Activated CD4-positive, alpha-beta T cell treated with anti-CD3 and anti-CD28 coated beads, Interleukin-2, Interleukin-6, amounts not matched to agents 100 ng/mL and 50 ng/mL, durations not matched to agents 16 hours and 8 hours (primary cell): ENCODE data around the gene AAK1.
A peak's percentile ranks its signal among the peaks of the same experiment; 100 is the strongest.
"Not testable (repeated sequence)": the region's sequence is repeated elsewhere in the genome, so short reads cannot be mapped to it uniquely, and the experiment has no call there.

Experiments used
- DNase-seq: peaks from one replicate; pipeline ENCODE4 v3.0.0-alpha.2; 2020

AAK1 gene

DNA sequence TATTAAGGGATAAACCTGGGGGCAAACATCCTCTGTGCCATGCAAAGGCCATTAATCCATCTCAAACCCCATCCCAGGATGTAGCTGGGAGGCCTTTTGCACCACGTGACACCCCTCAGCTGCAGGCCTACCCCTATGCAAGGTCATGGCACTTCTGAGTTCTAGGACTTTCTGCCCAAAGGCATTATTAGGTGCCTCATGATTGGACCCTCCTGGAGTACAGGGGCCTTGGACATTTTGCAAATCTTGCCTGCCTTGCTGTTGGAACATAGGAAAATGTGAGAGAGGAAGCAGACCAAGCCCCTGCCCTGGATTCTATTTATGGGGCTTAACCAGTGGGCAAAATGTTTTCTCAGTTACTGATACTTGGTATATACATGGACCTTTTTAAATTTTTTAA is 162.1 kb downstream of the AAK1 start:
- no peak for DNase-seq

DNA sequence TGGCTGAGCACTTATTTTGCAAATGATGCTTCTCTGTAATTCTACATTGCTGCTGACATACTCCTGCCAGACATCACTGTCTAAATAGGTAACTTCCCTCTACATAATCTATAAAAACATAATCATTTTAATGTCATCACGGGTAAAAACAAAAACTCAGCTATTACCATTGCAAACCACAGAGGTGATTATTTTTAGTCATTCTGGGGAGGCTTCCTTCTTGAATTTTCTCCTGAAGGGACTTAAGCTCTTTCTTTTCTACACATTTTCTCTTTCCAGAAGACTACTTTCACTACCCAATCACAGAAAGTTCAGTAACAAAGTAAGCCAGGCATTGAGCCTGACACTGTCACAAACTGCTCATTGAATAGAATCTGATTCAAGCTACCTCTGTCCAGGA is 165.9 kb downstream of the AAK1 start:
- peak; percentile 28 for DNase-seq

DNA sequence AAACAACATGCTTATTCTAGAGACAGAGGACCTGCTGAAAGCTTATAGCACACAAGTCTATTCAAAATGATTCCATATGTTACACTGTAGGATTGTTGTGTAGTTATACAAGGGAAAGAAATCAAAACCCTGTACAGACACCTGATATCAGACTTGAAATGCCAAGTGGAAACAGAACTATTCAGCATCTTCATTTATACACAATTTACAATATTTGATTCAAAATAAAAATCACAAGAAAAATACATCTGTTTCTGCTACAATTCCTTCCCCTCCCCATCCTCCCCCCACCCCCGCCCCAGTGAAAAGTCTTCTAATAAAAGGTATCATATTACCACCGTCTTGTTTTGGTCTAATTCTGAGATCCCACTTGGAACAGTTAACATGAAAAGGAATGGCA is 168.9 kb downstream of the AAK1 start:
- DNase-seq: no peak

DNA sequence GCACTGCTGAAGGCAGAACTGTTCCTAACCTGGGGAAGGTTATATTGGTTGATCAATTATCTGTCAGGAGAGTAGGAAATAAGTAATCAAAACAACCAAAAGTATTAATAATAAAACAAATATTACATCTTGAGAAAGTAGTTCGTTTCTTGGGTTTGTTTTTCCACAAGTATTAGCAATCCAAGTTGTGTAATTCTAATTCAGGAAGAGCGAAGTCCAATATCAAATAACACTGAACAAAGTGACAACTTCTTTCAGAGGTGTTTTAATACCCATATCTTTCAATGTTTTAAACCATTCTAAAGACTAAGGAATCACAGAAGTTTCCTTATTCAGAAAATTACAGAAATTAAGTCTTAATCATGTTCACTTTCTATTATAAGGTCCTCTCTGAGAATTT is 171.7 kb downstream of the AAK1 start:
- no peak for DNase-seq

DNA sequence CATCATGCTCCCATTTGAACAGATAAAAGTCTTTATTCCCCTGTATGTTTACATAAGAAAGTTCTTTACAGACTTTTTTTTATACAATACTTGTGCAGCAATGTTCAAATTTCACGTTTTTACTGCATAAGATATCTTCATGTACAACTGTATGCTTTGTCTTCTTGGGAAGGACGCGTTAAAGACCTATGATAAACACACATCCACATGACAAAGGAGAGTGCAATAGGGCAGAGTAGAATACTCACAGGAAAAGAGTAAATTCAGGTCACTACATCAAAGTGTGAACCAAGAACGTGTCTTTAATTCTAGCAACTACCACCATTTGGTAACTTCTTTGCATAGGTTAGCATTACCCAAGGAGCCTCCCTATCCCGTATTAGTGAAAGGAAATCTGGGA is 172.6 kb downstream of the AAK1 start:
- no peak for DNase-seq

DNA sequence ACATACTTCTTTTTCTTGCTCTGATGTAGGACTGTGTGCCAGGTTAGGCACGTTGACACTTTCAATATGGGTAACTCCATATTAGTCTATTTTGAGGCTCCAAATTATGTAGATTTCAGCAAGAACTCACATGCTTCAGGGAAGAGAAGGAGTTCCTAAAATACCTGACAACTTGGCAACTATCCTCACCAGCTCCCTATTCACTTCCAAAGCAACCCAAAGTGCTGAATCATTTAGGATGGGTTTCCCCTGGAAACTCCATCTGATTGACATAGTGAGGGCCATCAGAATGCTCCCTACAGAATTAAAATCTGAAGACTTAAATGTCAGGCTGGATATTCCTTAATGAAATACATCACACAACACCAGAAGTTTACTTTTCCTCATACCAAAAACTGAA is 173.8 kb downstream of the AAK1 start:
- no peak for DNase-seq

DNA sequence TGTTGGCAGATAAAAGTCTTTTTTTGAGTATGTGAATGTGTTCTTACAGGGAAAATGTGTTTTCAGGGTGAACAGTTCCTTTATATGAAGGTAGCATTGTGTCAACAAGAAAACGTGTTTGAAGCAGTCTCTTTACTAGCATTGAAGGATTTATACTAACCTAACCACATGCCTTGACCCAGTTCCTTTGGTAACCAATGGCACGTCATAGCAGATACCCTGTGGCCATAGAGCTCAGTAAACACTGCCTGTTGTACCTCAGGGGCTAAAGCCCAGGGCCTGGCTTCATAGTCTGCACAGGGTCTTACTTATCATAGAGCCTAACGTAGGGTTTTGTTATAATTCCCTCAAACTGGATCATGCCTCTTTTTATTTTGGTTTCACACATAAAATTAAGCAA is 174.2 kb downstream of the AAK1 start:
- no peak for DNase-seq

DNA sequence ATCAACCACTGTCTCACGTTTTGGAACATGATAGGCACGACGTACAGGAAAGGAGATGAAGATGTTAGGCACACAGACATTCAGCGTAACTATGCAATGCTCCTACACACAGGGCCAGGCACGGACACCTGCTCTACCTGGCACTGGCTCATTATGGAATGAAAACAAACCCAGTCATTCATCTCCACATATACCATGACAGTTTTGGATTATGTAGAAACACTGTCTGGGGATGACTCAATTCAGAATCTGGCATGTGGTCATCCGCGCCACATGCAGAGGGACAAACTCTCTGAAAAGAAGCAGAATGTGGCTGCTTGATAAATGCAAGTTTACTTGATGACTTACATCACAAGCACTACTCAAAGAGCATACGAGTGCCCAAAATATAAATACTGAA is 176.8 kb downstream of the AAK1 start:
- peak; percentile 37 for DNase-seq

DNA sequence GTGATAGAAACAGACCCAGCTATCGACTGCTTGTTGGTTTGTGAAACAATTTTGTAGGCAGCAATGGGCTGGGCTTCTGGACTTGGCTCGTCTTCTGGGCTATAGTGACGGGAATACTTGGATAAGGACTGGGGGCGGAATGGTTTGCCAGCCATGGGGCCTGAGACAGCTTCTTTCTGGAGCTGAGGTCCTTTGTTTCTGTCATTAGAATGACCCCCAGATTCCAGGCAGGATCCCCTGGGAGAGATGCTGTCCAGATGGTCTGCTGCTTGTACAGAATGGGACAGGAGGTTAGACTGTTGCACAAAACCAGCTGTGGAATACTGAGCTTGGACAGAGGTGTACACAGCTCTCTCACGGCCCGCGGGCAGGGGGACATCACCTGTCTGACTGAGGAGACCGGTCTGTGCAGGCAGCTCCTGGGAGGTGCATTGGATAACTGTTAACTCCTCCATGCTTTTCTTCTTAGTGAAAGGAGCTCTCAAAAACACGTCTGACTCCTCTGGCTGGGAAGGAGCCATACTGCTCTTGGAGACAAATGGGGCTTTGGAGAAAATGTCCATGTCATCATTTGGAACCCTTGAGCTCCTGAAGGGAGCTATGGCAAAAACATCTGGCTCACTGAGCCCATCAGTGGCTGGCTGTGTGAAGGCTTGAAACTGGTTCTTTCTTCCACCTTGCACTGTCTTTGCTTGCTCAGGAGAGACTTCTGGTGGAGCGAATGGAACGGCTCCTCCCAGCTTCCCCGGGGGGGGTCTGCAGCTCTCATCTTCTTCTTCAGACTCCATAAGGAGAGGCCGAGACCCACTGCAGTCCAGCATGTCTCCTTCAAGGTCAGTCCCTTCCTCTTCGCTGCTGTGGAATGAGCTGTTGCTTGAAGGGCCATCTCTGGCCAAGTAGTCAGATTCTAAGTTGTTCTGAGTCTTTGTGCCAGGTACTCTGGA is 177.8 kb downstream of the AAK1 start:
- DNase-seq: no peak

DNA sequence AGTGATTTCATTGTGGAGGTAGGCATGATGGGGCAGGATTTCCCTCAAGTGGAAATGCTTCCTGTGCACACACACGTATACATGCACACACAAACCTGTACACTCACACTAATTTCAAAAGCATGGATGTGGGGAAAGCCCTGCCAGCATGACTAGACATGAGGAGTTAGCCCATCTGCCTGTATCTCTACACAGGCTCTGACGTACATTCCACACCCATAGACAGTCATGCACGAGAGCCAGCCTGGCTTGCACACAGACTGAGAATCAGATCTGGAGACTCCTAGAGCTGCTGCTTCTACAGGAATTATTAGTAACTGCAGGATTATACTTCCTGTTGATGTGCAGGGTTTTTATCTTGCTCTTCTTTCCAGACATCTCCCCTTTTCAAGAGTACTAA is 179.0 kb downstream of the AAK1 start:
- DNase-seq: no peak

DNA sequence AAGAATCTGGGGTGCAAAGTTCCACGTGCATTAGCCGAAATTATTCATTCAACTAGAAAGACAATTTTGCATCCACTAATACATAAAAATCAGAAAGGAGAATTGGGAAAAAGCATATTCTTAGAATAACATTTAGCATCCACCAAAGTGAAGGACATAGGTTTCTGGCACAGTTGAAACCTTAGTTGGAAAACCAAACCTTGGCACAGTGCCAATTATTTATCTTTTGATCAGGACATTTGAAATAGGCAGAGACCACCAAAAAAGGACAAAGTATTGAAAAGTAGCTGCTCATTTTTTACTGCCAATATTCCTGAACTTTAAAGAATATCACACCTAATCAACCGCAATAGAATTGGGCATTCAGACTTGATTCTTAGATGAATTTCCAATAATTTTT is 180.8 kb downstream of the AAK1 start:
- DNase-seq: no peak

DNA sequence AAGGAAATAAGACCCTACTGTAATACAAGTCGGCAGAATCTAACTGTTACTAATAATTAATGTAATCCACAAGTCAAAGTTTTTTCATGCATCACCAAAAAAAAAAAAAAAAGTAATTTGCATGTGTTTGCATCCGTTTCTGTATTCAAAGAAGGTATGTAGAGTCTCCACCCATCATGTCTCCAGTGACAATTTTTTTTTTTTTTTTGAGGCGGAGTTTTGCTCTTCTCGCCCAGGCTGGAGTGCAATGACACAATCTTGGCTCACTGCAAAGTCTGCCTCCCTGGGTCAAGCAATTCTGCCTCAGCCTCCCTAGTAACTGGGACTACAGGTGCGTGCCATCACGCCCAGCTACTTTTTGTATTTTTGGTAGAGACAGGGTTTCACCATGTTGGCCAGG is 182.1 kb downstream of the AAK1 start:
- DNase-seq: no peak

DNA sequence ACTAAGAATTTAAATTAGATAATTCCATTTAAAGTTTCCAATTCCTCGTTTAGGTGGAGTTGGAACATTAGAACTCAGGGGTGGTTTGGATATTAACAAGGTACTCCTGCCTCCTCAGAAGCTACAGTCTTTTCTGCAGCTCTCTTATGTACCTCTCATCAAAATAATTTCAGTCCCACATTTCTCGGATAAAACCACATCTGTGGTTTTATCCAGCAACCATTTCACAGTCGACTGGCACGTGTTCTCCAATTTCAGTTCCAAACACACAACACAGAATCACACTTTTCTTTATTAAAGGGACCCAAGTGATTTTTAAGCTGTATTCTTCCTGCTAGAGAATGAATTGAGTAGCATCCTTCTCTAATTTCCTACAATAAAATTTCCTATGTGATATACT is 183.6 kb downstream of the AAK1 start:
- no peak for DNase-seq

DNA sequence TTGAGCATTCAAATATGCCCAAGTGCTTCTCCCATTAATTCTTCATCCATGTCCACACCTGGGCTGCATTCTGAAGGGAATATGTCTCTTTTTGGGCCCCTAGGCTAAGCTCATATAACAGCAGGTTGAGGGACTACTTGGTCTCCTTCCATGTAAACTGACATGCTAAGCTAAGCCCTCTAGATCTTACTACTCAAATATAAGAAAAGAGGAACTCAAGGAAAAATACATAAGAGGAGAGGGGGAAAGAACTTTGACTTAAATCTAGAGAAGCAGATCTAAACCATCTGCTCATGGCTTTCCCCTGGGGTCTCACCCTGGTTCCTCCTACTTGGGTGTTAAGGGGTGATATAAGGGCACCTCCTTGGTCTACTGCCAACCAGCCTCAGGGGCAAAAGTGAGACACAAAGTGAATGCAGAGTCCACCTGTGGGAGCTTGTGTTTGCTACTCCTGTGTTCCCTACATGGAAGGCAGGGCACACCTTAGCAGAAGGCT is 186.5 kb downstream of the AAK1 start:
- DNase-seq: no peak

DNA sequence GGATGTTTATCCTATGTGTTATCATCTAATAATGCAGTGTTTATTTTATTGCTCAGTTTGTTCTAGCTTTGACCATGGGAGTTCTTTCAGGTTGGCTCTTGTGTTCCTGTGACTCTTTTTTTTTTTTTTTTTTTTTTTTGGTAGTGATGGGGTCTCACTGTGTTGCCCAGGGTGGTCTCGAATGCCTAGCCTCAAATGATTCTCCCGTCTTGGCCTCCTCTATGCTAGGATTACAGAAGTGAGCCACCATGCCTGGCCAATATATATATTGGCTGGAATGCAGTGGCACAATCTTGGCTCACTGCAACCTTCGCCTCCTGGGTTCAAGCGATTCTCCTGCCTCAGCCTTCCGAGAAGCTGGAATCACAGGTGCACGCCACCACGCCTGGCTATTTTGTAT is 187.4 kb downstream of the AAK1 start:
- no peak for DNase-seq

DNA sequence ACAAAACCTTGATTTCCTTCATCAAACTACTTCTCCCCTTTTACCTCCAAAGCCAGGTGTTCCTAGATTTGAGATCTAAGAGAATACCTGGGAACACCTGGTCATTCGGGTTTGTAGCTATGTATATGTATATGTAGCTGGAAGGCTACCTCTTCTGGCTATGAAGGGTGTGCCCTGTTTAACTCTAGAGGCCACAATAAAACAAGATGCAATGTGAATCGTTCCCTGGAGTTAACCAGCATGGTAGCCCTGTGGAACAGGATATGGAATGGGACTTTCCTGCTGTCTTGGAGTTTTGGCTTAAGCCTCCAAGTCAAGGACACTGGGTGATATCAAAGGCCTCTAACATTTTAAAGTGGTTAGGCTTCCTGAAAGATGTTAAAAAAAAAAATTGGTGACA is 188.6 kb downstream of the AAK1 start:
- no peak for DNase-seq

DNA sequence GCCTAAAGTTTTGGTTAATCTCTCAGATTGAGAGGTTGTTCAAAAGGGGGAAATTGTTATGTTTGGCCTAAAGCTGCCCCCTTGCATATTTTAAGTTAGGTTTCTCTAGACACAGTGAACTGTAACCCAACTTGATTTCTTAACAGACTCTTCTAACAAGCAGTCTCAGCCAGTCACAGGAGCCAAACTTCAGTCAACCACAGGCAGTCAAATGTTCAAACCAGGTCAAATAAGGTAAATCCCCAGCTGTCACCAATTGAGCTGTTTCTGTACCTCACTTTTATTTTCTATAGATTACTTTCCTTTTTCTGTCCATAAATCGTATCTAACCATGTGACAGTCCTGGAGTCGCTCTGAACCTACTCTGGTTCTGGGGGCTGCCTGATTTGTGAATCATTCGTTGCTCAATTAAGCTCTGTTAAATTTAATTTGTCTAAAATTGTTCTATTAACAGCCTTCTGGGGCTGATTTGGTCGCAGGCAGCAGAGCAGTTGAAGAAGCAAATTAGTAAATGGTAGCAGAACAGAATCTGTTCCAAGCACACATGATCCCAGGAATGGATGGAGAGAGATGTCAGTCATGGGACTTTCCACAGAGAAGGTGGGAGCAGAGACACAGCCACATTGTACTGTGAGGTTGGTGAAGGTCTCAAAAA is 189.9 kb downstream of the AAK1 start:
- peak; percentile 54 for DNase-seq

DNA sequence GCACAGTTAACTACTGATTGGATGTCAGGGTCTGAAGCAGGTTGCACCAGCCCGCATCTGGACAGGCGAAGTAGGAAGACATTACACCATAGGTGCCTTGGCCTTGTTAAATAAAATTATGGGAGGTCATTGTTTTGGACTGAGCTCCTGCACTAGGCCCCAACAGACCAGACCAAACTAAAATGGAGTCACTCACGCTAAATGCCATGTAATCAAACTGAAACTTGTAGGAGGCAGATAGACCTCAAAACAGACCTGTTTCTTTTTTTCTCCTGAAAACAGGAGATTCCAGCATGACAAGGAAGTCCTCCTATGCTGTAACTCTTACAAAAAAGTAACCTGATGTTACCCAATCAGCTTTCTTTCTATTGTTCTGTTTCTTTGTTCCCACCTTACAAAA is 190.9 kb downstream of the AAK1 start:
- no peak for DNase-seq

DNA sequence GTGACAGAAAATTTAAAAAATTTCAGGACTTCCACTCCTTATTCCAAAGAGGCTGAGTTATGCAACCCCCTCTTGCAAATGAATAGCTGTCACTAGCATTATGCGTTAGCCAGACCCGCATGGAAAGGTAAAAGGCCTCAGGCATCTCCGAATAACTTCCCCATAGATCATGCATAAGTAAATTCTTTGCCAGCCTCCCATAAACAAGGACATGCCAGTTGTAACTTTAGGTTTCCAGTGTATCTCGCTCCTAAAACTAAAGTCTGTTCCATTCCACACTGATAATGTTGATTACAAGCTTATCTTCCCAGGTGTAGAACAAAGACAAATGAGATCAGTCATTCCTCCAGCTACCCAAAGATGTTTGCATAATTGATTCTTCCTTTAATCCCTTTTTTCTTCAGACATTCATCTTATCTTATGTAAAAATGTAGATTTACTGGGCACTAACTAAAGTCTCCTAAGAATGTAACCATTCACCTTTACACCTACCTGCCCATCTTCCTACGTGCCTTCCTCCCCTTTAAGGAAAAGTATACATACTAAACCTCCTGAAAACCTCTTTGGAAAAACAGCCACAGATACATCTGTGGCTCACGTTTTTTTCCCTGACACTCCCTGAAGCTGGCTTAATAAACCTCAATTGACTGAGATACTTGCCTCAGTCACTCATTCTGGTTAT is 192.7 kb downstream of the AAK1 start:
- no peak for DNase-seq

DNA sequence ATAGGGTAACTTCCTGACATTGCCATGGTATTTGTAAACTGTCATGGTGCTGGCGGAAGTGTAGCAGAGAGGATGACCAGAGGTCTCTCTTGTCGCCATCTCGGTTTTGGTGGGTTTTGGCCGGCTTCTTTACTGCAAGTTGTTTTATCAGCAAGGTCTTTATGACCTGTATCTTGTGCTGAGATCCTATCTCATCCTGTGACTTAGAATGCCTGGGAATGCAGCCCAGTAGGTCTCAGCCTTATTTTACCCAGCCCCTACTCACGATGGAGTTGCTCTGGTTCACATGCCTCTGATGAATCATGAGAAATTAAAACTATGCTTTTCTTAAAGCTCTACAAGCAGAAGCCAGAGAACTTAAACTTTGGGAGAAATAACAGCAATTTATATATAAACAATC is 193.6 kb downstream of the AAK1 start:
- no peak for DNase-seq

DNA sequence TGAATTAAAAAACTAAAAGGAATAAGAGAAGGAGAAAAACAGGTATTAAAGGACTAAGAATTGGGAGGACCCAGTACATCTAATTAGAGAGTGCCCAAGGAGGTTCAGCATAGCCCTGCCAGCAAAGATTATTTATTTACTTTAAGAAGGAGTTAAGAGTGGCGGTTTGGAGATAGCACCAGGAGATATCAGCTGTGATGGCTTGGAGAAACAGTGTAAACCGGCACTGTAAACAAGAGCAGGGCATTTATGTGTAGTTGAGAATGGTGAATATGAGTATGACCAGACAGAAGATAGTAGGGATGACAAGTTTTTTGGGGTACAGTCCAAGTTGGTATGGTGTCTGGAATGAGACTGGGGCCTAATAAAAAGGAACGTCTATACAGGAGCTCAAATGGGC is 199.9 kb downstream of the AAK1 start:
- DNase-seq: not testable (repeated sequence)

DNA sequence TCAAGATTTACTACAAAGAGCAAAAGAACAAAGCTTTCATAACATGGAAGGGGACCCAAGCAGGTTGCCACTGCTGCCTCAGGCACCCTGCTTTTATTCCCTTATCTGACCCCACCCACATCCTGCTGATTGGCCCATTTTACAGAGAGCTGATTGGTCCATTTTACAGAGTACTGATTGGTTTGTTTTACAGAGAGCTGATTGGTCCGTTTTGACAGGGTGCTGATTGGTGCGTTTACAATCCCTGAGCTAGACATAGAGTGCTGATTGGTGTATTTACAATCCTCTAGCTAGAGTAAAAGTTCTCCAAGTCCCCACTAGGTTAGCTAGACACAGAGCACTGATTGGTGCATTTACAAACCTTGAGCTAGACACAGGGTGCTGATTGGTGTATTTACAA is 204.0 kb downstream of the AAK1 start:
- not testable (repeated sequence) for DNase-seq

DNA sequence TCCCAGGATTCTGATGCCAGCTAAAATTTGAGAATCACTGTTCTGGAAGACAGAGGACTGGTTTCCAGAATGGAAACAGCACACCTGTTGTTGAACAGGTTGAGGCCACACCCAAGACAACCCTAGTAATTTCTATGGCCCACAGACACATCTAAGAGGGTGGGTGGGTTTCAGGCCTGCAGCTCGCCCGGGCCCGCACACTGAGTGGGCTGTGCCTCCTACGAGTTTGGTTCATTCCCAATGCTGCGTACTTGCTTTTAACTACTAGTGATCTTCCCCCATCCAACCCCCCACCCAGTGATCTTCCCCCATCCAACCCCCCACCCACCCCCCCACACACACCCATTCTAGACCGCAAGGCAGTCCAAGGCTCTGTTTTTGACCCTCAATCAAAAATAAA is 205.0 kb downstream of the AAK1 start:
- no peak for DNase-seq

DNA sequence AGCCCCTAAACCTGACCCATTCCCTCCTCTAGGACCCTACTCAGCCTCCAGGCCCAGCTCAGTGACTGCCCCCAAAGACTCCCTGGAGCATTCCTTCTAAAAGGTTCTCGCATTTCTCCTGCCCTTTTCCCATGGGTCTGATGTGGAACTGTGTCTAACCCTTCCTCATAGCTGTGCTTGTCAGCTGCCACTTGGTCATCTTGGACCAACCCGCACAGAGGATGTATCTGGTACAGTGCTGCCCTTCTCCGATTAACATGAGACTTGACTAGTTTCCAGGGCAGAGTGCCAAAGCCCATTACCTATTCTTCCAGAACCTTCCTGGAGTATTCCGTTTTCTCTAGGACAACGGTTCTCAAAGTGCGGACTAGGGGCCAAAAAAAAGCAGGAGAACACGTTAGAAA is 205.8 kb downstream of the AAK1 start:
- no peak for DNase-seq
